K562 (cell line): Measurements from ENCODE around the gene KMT2E. TPM values are rescaled to one million over a fixed set of nuclear protein-coding genes. Genes with fewer than 3 reads are reported as not detected.

Source experiments
- ASH1L ChIP-seq: fragments of 450-650 bp; IDR thresholded peaks from 2 replicates; pipeline ENCODE4 v1.6.1; 2018; ENCODE audit warnings: borderline replicate concordance, mild to moderate bottlenecking, low read depth; ENCODE audit not compliant: partially characterized antibody
- BRF1 ChIP-seq: IDR thresholded peaks from 3 replicates; pipeline ENCODE4 v1.6.1; 2011; ENCODE audit warnings: borderline replicate concordance, mild to moderate bottlenecking; ENCODE audit not compliant: insufficient read length; ENCODE audit errors: extremely low read depth
- BRF2 ChIP-seq: IDR thresholded peaks from 3 replicates; pipeline ENCODE4 v1.6.1; 2011; ENCODE audit warnings: borderline replicate concordance, mild to moderate bottlenecking; ENCODE audit not compliant: insufficient read length, insufficient read depth
- DLX4 ChIP-seq: fragments of 250-450 bp; sonication (Bioruptor Pico); IDR thresholded peaks from 2 replicates; pipeline ENCODE4 v1.6.1; 2021; ENCODE audit warnings: mild to moderate bottlenecking
- HINFP ChIP-seq: fragments of 450-650 bp; conservative IDR thresholded peaks from 2 replicates; pipeline ENCODE4 v1.6.1; 2016; ENCODE audit warnings: missing genetic modification characterization, low read depth, mild to moderate bottlenecking, control low read depth, missing compliant biosample characterization
- HMGN3 ChIP-seq: IDR thresholded peaks from 2 replicates; pipeline ENCODE4 v1.6.1; 2011; ENCODE audit warnings: borderline replicate concordance, low read depth, mild to moderate bottlenecking, mixed read lengths, low read length; ENCODE audit not compliant: insufficient read length; ENCODE audit errors: extremely low read depth
- HOMEZ ChIP-seq: fragments of 250-450 bp; sonication (Bioruptor Pico); IDR thresholded peaks from 2 replicates; pipeline ENCODE4 v1.4.0; 2020; ENCODE audit warnings: mild to moderate bottlenecking, moderate library complexity
- IRF9 ChIP-seq: fragments of 450-650 bp; IDR thresholded peaks from 2 replicates; pipeline ENCODE4 v1.6.1; 2016; ENCODE audit warnings: missing biosample characterization, missing genetic modification characterization
- L3MBTL2 ChIP-seq: fragments of 450-650 bp; IDR thresholded peaks from 2 replicates; pipeline ENCODE4 v1.6.1; 2016; ENCODE audit warnings: mild to moderate bottlenecking, moderate library complexity
- RB1 ChIP-seq: fragments of 450-650 bp; IDR thresholded peaks from 2 replicates; pipeline ENCODE4 v1.6.1; 2017; ENCODE audit warnings: low read depth, mild to moderate bottlenecking
- RFX7 ChIP-seq: fragments of 250-450 bp; sonication (Bioruptor Pico); IDR thresholded peaks from 2 replicates; pipeline ENCODE4 v1.5.1; 2021; ENCODE audit warnings: mild to moderate bottlenecking
- TAL1 ChIP-seq: fragments of 450-650 bp; IDR thresholded peaks from 2 replicates; pipeline ENCODE4 v1.6.1; 2016; ENCODE audit warnings: mild to moderate bottlenecking
- ZBTB11 ChIP-seq, 3 experiments: fragments of 200-800 bp in 1 of 3; fragments of 250-450 bp in 1 of 3; fragments of 450-650 bp in 1 of 3; sonication (Bioruptor Pico) in 1 of 3; sonication (Bioruptor generic) in 1 of 3; formaldehyde crosslinking in 1 of 3; IDR thresholded peaks; 2 replicates each; pipeline versions ENCODE4 v1.6.1 to v1.8.0; 2016 to 2022; ENCODE audit warnings: mild to moderate bottlenecking in 2 of 3, missing genetic modification characterization in 2 of 3, missing compliant biosample characterization in 1 of 3, moderate library complexity in 1 of 3
- ZBTB7A ChIP-seq: IDR thresholded peaks from 2 replicates; pipeline ENCODE4 v1.6.1; 2011; ENCODE audit warnings: low read depth, mild to moderate bottlenecking, low read length, moderate library complexity, borderline replicate concordance; ENCODE audit not compliant: control insufficient read depth
- ZNF165 ChIP-seq: fragments of 250-450 bp; sonication (Bioruptor Pico); IDR thresholded peaks from 2 replicates; pipeline ENCODE4 v1.4.0; 2020; ENCODE audit warnings: borderline replicate concordance
- ZNF699 ChIP-seq: fragments of 250-450 bp; sonication (Bioruptor Pico); IDR thresholded peaks from 2 replicates; pipeline ENCODE4 v1.8.0; 2021; ENCODE audit warnings: mild to moderate bottlenecking, moderate library complexity; ENCODE audit not compliant: insufficient replicate concordance
- polyA plus RNA-seq, 8 experiments: library from polyadenylated mRNA; depleted of rRNA in 4 of 8; stranded (reverse) in 5 of 8; unstranded in 3 of 8; fragments of >200 nt; fragmentation: Nextera tagmentation in 2 of 8; fragmentation: Illumina TruSeq in 1 of 8; extraction: Ambion mirVana in 2 of 8; extraction: Trizol in 1 of 8; gene quantifications; 2 replicates each; pipeline versions ENCODE4 v1.2.1 to v1.2.3, GENCODE V29; 2011 to 2014; ENCODE audit warnings: inconsistent platforms in 1 of 8, missing spikeins in 1 of 8
- total RNA-seq, 7 experiments: library from RNA; depleted of rRNA in 6 of 7; stranded (reverse); fragments of >200 nt in 6 of 7; fragmentation: Illumina TruSeq in 2 of 7; extraction: Trizol in 2 of 7; gene quantifications; 2 replicates each; pipeline versions ENCODE4 v1.2.1 to v1.2.3, GENCODE V29; 2011 to 2021; ENCODE audit warnings: low replicate concordance in 1 of 7

KMT2E gene
- total and polyA plus RNA-seq, 9 of the 15 experiments (the other 6 are each of a cell fraction or from before 2014, with no cell fraction given), result 8.9 to 55.3 (median 38.1) TPM

GRCh38 chr7:105131033-105131656, 117.1 kb downstream of the KMT2E start (continued):
- no peak for TF ChIP-seq HOMEZ
- TF ChIP-seq HINFP, result no peak
- no peak for TF ChIP-seq HMGN3
- no peak for TF ChIP-seq BRF2
- TF ChIP-seq ZBTB11 (CRISPR knock-in tag; IDR thresholded peaks at IDR 0.05), result peak in 1 of 3 experiments; percentile 18; a peak in 1 of 6 replicates
- TF ChIP-seq L3MBTL2, result peak; percentile 93
- TF ChIP-seq ZNF699, result no peak
- no peak for TF ChIP-seq ZNF165
- 0 out of 2 replicates have a peak, but pooled peaks have one; percentile 32 for TF ChIP-seq RFX7
- TF ChIP-seq IRF9, result no peak
- no peak; the same call in 1 of the 2 replicates for TF ChIP-seq TAL1
- no peak for TF ChIP-seq DLX4 (CRISPR knock-in tag)
- TF ChIP-seq BRF1, result no peak
- peak; percentile 79 for TF ChIP-seq ZBTB7A
- TF ChIP-seq ASH1L, result no peak
- no peak for TF ChIP-seq RB1
